DND-41 (cell line): ENCODE results near the gene MMP2.

Experiments used
- ATAC-seq: fragments of 200-7000 bp; cut with Tn5 transposase; 3 replicates; pipeline ENCODE4 v1.9.1; 2021; ENCODE audit warnings: low read depth; ENCODE audit not compliant: insufficient read depth
- DNase-seq: peaks from one replicate; pipeline ENCODE4 v3.0.0-alpha.2; 2020
- H2AFZ ChIP-seq: 2 replicates; pipeline ENCODE4 v1.6.0; 2012; ENCODE audit warnings: low read depth, low read length
- H3K27ac ChIP-seq: 2 replicates; pipeline ENCODE4 v1.5.1; 2012; ENCODE audit warnings: low read length, inconsistent platforms
- H3K27me3 ChIP-seq: fragments of 200-600 bp; sonication (generic); 2 replicates; pipeline ENCODE4 v1.6.0; 2012; ENCODE audit warnings: low read length, mild to moderate bottlenecking, inconsistent platforms; ENCODE audit not compliant: insufficient read depth, poor library complexity
- H3K36me3 ChIP-seq: 2 replicates; pipeline ENCODE4 v1.5.1; 2012; ENCODE audit warnings: low read length, inconsistent platforms; ENCODE audit not compliant: insufficient read depth
- H3K4me1 ChIP-seq: 2 replicates; pipeline ENCODE4 v1.5.1; 2012; ENCODE audit warnings: mild to moderate bottlenecking, low read length; ENCODE audit not compliant: insufficient read depth
- H3K4me2 ChIP-seq: 2 replicates; pipeline ENCODE4 v1.6.0; 2012; ENCODE audit warnings: mild to moderate bottlenecking, moderate library complexity, low read length, inconsistent platforms; ENCODE audit not compliant: insufficient read depth
- H3K4me3 ChIP-seq, 2 experiments: fragments of 200-600 bp in 1 of 2; shearing (Covaris generic) in 1 of 2; 2 replicates each; pipeline ENCODE4 v1.5.1; 2012 to 2016; ENCODE audit warnings: inconsistent platforms in 2 of 2, low read length in 2 of 2, mild to moderate bottlenecking in 2 of 2, low read depth in 1 of 2, moderate library complexity in 1 of 2
- H3K79me2 ChIP-seq: 2 replicates; pipeline ENCODE4 v1.6.0; 2012; ENCODE audit warnings: low read length, inconsistent platforms; ENCODE audit not compliant: insufficient read depth
- H3K9ac ChIP-seq: 2 replicates; pipeline ENCODE4 v1.6.0; 2012; ENCODE audit warnings: low read depth, mild to moderate bottlenecking, inconsistent platforms, low read length, moderate library complexity
- H3K9me3 ChIP-seq: 2 replicates; pipeline ENCODE4 v1.5.1; 2012; ENCODE audit warnings: low read length, moderate library complexity, mild to moderate bottlenecking, inconsistent platforms; ENCODE audit not compliant: insufficient read depth, severe bottlenecking
- H4K20me1 ChIP-seq: 2 replicates; pipeline ENCODE4 v1.6.0; 2012; ENCODE audit warnings: low read length; ENCODE audit not compliant: insufficient read depth
- EZH2 ChIP-seq: IDR thresholded peaks from 3 replicates; pipeline ENCODE4 v1.6.1; 2012; ENCODE audit warnings: borderline replicate concordance, low read depth, mild to moderate bottlenecking, moderate library complexity, low read length, inconsistent platforms; ENCODE audit not compliant: severe bottlenecking
- TF ChIP-seq, protein P1 (sequence below): IDR thresholded peaks from 2 replicates; pipeline ENCODE4 v1.5.1; 2012; ENCODE audit warnings: borderline replicate concordance, low read length, moderate library complexity, mild to moderate bottlenecking; ENCODE audit not compliant: poor library complexity, severe bottlenecking; ENCODE audit errors: extremely low read depth

The MMP2 gene

DNA sequence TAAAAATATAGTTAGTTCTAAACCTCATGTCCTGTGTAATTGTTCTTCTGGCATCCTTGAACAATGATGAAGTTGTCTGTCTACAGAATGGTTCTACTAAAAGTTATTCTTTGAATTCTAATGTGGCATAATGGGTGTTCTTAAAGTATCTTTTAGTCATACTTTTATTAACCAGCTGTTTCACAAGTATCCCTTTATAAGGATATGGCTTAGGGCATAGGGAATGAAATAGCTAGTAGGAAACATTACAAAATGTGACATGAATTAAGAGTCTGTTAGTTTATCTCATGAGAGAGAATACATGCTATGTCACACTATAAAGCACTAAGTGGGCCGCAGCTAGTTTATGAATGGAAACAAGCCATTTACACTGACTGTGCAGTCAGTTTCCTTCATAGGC is 61.2 kb downstream of the MMP2 start:
- no peaks in the 10 kb centered on the region for H3K9me3 ChIP-seq
- no peak overlapping the region for H3K4me2 ChIP-seq
- no peaks in the 10 kb centered on the region for H3K79me2 ChIP-seq
- no peaks in the 10 kb centered on the region for H3K36me3 ChIP-seq
- TF ChIP-seq, protein P1, sequence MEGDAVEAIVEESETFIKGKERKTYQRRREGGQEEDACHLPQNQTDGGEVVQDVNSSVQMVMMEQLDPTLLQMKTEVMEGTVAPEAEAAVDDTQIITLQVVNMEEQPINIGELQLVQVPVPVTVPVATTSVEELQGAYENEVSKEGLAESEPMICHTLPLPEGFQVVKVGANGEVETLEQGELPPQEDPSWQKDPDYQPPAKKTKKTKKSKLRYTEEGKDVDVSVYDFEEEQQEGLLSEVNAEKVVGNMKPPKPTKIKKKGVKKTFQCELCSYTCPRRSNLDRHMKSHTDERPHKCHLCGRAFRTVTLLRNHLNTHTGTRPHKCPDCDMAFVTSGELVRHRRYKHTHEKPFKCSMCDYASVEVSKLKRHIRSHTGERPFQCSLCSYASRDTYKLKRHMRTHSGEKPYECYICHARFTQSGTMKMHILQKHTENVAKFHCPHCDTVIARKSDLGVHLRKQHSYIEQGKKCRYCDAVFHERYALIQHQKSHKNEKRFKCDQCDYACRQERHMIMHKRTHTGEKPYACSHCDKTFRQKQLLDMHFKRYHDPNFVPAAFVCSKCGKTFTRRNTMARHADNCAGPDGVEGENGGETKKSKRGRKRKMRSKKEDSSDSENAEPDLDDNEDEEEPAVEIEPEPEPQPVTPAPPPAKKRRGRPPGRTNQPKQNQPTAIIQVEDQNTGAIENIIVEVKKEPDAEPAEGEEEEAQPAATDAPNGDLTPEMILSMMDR, result no peak
- TF ChIP-seq EZH2, result no peak
- ATAC-seq, result no peak
- H3K4me3 ChIP-seq, result no peak overlapping the region
- peaks cover 20% of the 10 kb centered on the region for H3K27me3 ChIP-seq
- H2AFZ ChIP-seq, result no peak overlapping the region
- no peaks in the 10 kb centered on the region for H3K4me1 ChIP-seq
- no peak overlapping the region for H3K27ac ChIP-seq
- no peaks in the 10 kb centered on the region for H4K20me1 ChIP-seq
- DNase-seq, result no peak
- no peak overlapping the region for H3K9ac ChIP-seq

DNA sequence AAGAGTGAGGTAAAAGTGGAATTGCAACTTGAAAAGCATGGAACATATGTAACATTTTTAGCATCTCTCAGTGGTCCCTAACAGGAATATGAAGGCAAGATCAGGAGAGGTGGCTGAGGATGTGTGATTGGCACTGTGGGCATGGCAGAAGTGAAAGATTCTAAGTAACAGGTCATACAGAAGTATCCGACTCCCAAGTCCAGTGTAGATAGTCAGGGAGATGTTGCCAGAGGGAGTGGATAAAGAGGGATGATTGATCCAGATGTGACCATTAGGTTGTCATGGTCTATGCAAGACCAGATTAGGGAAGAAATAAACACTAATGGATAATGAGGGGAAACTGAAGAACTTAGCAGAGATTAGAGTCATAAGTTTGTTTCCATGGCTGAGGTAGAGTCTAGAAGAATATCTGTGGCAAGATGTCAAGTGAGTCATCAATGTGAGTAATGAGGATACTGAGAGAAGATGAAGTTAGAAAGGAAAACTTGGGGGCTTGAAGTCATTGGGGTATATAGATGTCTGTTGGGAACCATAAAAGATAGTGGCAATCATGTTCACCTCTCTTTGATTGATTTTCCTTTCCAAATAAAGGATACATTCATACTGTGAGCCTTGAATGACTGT is 63.6 kb downstream of the MMP2 start:
- Histone ChIP-seq H3K4me1 (no peaks in the 10 kb centered on the region), H3K27me3 (peaks cover 22% of the 10 kb centered on the region), H3K9me3 (no peaks in the 10 kb centered on the region), H3K79me2 (no peaks in the 10 kb centered on the region), H4K20me1 (no peaks in the 10 kb centered on the region), H3K4me3 (no peak overlapping the region), H2AFZ (no peak overlapping the region), H3K27ac (no peak overlapping the region), H3K4me2 (no peak overlapping the region), H3K36me3 (no peaks in the 10 kb centered on the region), H3K9ac (no peak overlapping the region)
- TF ChIP-seq, protein P1, result no peak
- no peak for TF ChIP-seq EZH2
- ATAC-seq, result no peak
- no peak for DNase-seq

DNA sequence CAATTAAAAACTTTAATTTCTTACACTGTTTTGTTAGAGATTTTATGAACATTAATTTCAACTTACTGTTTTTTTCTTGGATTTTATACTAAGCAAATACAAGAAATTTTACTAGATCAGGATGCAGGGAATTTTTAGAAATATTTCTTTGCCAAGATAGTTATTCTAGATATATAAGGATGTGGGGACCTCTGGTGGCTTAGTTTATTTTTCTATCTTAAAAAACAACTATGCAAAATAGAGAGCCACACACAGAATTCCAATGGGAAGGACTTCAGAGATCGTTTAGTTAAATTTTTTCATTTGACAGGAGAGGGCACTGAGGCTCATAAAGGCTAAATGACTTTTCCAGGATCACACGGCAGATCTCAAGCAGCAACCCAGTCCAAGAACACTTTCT is 64.5 kb downstream of the MMP2 start:
- Histone ChIP-seq H2AFZ (no peak overlapping the region), H3K4me3 (no peak overlapping the region), H3K4me2 (no peak overlapping the region), H3K36me3 (no peaks in the 10 kb centered on the region), H3K27ac (no peak overlapping the region), H3K9me3 (no peaks in the 10 kb centered on the region), H4K20me1 (no peaks in the 10 kb centered on the region), H3K9ac (no peak overlapping the region), H3K79me2 (no peaks in the 10 kb centered on the region), H3K27me3 (peaks cover 18% of the 10 kb centered on the region), H3K4me1 (no peaks in the 10 kb centered on the region)
- no peak for ATAC-seq
- DNase-seq, result no peak
- TF ChIP-seq EZH2, result no peak
- TF ChIP-seq, protein P1, result no peak
